SH-SY5Y (cell line): ENCODE measurements around the gene TESMIN.

ENCODE experiments used
- GATA2 ChIP-seq: IDR thresholded peaks from 2 replicates; pipeline ENCODE4 v1.6.1; 2011; ENCODE audit warnings: mild to moderate bottlenecking, low read depth, low read length
- GATA3 ChIP-seq: IDR thresholded peaks from 2 replicates; pipeline ENCODE4 v1.6.1; 2011; ENCODE audit warnings: low read depth, mild to moderate bottlenecking, low read length, moderate library complexity

DNA sequence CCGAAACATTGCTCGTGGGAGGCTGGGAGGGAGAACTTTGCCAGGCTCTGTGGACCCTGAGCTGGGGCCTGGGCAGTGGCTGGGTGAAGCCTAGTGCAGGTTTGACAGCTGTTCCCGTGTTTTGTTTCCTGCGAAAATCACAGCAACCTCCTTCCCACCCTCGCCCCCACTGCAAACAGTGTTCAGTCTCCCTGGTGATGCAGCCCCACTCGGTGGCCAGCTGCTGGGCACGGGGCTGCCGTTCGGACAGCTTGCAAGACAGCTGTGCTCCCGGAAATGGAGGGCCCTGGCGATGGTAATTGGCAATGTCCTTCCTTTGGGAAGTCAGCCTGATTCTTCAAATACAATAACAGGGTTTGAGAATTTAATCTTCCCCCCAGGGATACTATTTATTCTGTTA lies 77.3 kb downstream of the TESMIN start:
- no peak for TF ChIP-seq GATA3
- TF ChIP-seq GATA2 = no peak
